IMR-90 (cell line): ENCODE results near the gene FYB2. TPM values are rescaled to one million over a fixed set of nuclear protein-coding genes. Genes with fewer than 3 reads are reported as not detected.

Source experiments
- ATAC-seq: fragments of 200-7000 bp; cut with Tn5 transposase; 2 replicates; pipeline ENCODE4 v1.9.1; 2020; ENCODE audit warnings: low read depth, mild to moderate bottlenecking, moderate library complexity
- BruUV-seq: library from RNA; stranded (reverse); fragments of 400-500 nt; replicated peaks from 2 replicates; lab custom pipeline; 2021; lab: Mats Ljungman, UMichigan
- CTCF ChIA-PET: fragments of 300-600 bp; formaldehyde crosslinking; extraction: SDS; loops from one replicate; lab custom pipeline; 2021; ENCODE audit warnings: antibody characterized with exemption; lab: Yijun Ruan, JAX
- POLR2A ChIA-PET: fragments of 300-600 bp; sonication (Branson Sonifier 250); formaldehyde crosslinking; loops from one replicate; lab custom pipeline; 2022; ENCODE audit warnings: antibody characterized with exemption; ENCODE audit not compliant: unreplicated experiment; lab: Charles Lee
- DNase-seq: peaks from one replicate; pipeline ENCODE4 v3.0.0; 2013
- H2AFZ ChIP-seq: replicated peaks from 2 replicates; pipeline ENCODE3; 2013; ENCODE audit warnings: low read length, mild to moderate bottlenecking; ENCODE audit not compliant: poor library complexity
- H2AK5ac ChIP-seq: 2 replicates; pipeline ENCODE4 v1.6.1; 2013; ENCODE audit warnings: low read depth, low read length, inconsistent platforms
- H2AK9ac ChIP-seq: replicated peaks from 2 replicates; pipeline ENCODE3; 2013; ENCODE audit warnings: mild to moderate bottlenecking, low read depth, low read length, moderate library complexity; ENCODE audit not compliant: poor library complexity
- H2BK120ac ChIP-seq: 2 replicates; pipeline ENCODE4 v1.6.1; 2013; ENCODE audit warnings: low read depth, low read length, inconsistent platforms
- H2BK15ac ChIP-seq: 3 replicates; pipeline ENCODE4 v1.6.1; 2013; ENCODE audit warnings: low read depth, low read length, inconsistent platforms
- H2BK20ac ChIP-seq: 2 replicates; pipeline ENCODE4 v1.6.1; 2013; ENCODE audit warnings: low read depth, mild to moderate bottlenecking, inconsistent platforms, low read length, moderate library complexity
- H2BK5ac ChIP-seq: 2 replicates; pipeline ENCODE4 v1.6.1; 2013; ENCODE audit warnings: mild to moderate bottlenecking, low read depth, low read length, inconsistent platforms; ENCODE audit not compliant: poor library complexity, severe bottlenecking
- H3K14ac ChIP-seq: replicated peaks from 2 replicates; pipeline ENCODE4 v1.6.1; 2013; ENCODE audit warnings: low read depth, low read length, inconsistent platforms
- H3K18ac ChIP-seq: 2 replicates; pipeline ENCODE4 v1.6.1; 2013; ENCODE audit warnings: low read depth, low read length, control low read depth
- H3K23ac ChIP-seq: 2 replicates; pipeline ENCODE4 v1.6.1; 2013; ENCODE audit warnings: low read depth, low read length, inconsistent platforms
- H3K27ac ChIP-seq: 2 replicates; pipeline ENCODE4 v1.5.1; 2013; ENCODE audit warnings: mild to moderate bottlenecking, control low read depth, low read length; ENCODE audit not compliant: insufficient read depth
- H3K27me3 ChIP-seq: 2 replicates; pipeline ENCODE4 v1.6.1; 2013; ENCODE audit warnings: low read length; ENCODE audit not compliant: control insufficient read depth, insufficient read depth
- H3K36me3 ChIP-seq: 2 replicates; pipeline ENCODE4 v1.6.1; 2013; ENCODE audit warnings: low read length, mixed read lengths; ENCODE audit not compliant: control insufficient read depth, insufficient read depth
- H3K4ac ChIP-seq: 2 replicates; pipeline ENCODE4 v1.6.1; 2013; ENCODE audit warnings: low read depth, low read length, inconsistent platforms
- H3K4me1 ChIP-seq: 2 replicates; pipeline ENCODE4 v1.6.1; 2013; ENCODE audit warnings: low read length, mixed read lengths; ENCODE audit not compliant: control insufficient read depth, insufficient read depth
- H3K4me2 ChIP-seq: 2 replicates; pipeline ENCODE4 v1.6.1; 2013; ENCODE audit warnings: low read depth, mild to moderate bottlenecking, control low read depth, low read length, moderate library complexity
- H3K4me3 ChIP-seq: 2 replicates; pipeline ENCODE4 v1.5.1; 2013; ENCODE audit warnings: low read depth, mild to moderate bottlenecking, control low read depth, low read length, moderate library complexity; ENCODE audit not compliant: insufficient read depth
- H3K56ac ChIP-seq: 2 replicates; pipeline ENCODE4 v1.6.1; 2013; ENCODE audit warnings: low read length, inconsistent platforms; ENCODE audit not compliant: insufficient read depth; ENCODE audit errors: extremely low read depth
- H3K79me1 ChIP-seq, 2 experiments: 2 replicates each; pipeline ENCODE4 v1.6.1; 2013; ENCODE audit warnings: low read length in 2 of 2, inconsistent platforms in 1 of 2, low read depth in 1 of 2
- H3K9ac ChIP-seq: 2 replicates; pipeline ENCODE4 v1.6.1; 2013; ENCODE audit warnings: low read depth, low read length, control low read depth
- H3K9me1 ChIP-seq: 2 replicates; pipeline ENCODE4 v1.6.1; 2013; ENCODE audit warnings: low read length, inconsistent platforms; ENCODE audit not compliant: insufficient read depth
- H3K9me3 ChIP-seq: 2 replicates; pipeline ENCODE4 v1.6.1; 2013; ENCODE audit warnings: low read length; ENCODE audit not compliant: control insufficient read depth, insufficient read depth
- H4K20me1 ChIP-seq: 2 replicates; pipeline ENCODE4 v1.6.1; 2013; ENCODE audit warnings: low read length, inconsistent platforms; ENCODE audit not compliant: insufficient read depth
- H4K5ac ChIP-seq: 2 replicates; pipeline ENCODE4 v1.6.1; 2013; ENCODE audit warnings: mild to moderate bottlenecking, low read depth, low read length, control low read depth
- H4K8ac ChIP-seq, 2 experiments: 2 replicates each; pipeline ENCODE4 v1.6.1; 2013; ENCODE audit warnings: low read depth in 2 of 2, low read length in 2 of 2, control low read depth in 1 of 2, inconsistent platforms in 1 of 2
- H4K91ac ChIP-seq: 2 replicates; pipeline ENCODE4 v1.6.1; 2013; ENCODE audit warnings: low read depth, low read length, inconsistent platforms; ENCODE audit not compliant: insufficient read depth
- BHLHE40 ChIP-seq: fragments of 150-350 bp; IDR thresholded peaks from 2 replicates; pipeline ENCODE4 v1.6.1; 2016; ENCODE audit warnings: mild to moderate bottlenecking, low read depth, low read length
- CEBPB ChIP-seq: IDR thresholded peaks from 2 replicates; pipeline ENCODE4 v1.6.1; 2012; ENCODE audit warnings: low read depth, low read length, improper control_type of control experiment
- CHD1 ChIP-seq: IDR thresholded peaks from 2 replicates; pipeline ENCODE4 v1.6.1; 2012; ENCODE audit warnings: low read depth, low read length, improper control_type of control experiment
- FOS ChIP-seq: fragments of 150-350 bp; IDR thresholded peaks from 2 replicates; pipeline ENCODE4 v1.6.1; 2016; ENCODE audit warnings: low read depth, low read length
- MAFK ChIP-seq: IDR thresholded peaks from 2 replicates; pipeline ENCODE4 v1.6.1; 2012; ENCODE audit warnings: low read depth, low read length, improper control_type of control experiment
- MAZ ChIP-seq: IDR thresholded peaks from 2 replicates; pipeline ENCODE4 v1.6.1; 2012; ENCODE audit warnings: low read depth, mild to moderate bottlenecking, low read length, improper control_type of control experiment, moderate library complexity, borderline replicate concordance
- MXI1 ChIP-seq: IDR thresholded peaks from 2 replicates; pipeline ENCODE4 v1.6.1; 2012; ENCODE audit warnings: low read depth, mild to moderate bottlenecking, low read length, moderate library complexity, borderline replicate concordance
- NFE2L2 ChIP-seq: fragments of 150-350 bp; IDR thresholded peaks from 2 replicates; pipeline ENCODE4 v1.6.1; 2016; ENCODE audit warnings: low read depth, mild to moderate bottlenecking, low read length
- POLR2A ChIP-seq: IDR thresholded peaks from 2 replicates; pipeline ENCODE4 v1.6.1; 2012; ENCODE audit warnings: mild to moderate bottlenecking, low read depth, low read length
- RAD21 ChIP-seq: IDR thresholded peaks from 2 replicates; pipeline ENCODE4 v1.6.1; 2012; ENCODE audit warnings: low read length, improper control_type of control experiment
- RCOR1 ChIP-seq: IDR thresholded peaks from 2 replicates; pipeline ENCODE4 v1.6.1; 2012; ENCODE audit warnings: mild to moderate bottlenecking, low read length, improper control_type of control experiment; ENCODE audit not compliant: insufficient replicate concordance
- RFX5 ChIP-seq: IDR thresholded peaks from 2 replicates; pipeline ENCODE4 v1.8.0; 2012; ENCODE audit warnings: low read depth, mild to moderate bottlenecking, low read length, moderate library complexity
- SMC3 ChIP-seq: fragments of 150-350 bp; IDR thresholded peaks from 2 replicates; pipeline ENCODE4 v1.6.1; 2016; ENCODE audit warnings: low read depth, mild to moderate bottlenecking, antibody characterized with exemption, low read length, moderate library complexity
- WGBS, 2 experiments: methylation state at CpG; one replicate each; pipeline versions ENCODE4 v1.1.5 to v1.1.7; 2013; ENCODE audit warnings: missing lambda C conversion rate in 2 of 2; ENCODE audit not compliant: insufficient read length in 1 of 2; ENCODE audit errors: extremely low coverage in 2 of 2; 5-methylcytosine and 5-hydroxymethylcytosine counted together
- dilution Hi-C: fragments of 300-500 bp; cut with HindIII; formaldehyde crosslinking; loops from one replicate; pipeline ENCODE4 v1.14.3; 2018; ENCODE audit warnings: low sequenced_read_pairs; ENCODE audit not compliant: unreplicated experiment
- in situ Hi-C: fragments of 300-500 bp; cut with MboI; formaldehyde crosslinking; loops from 3 replicates; pipeline ENCODE4 v1.14.3; 2019; ENCODE audit warnings: low sequenced_read_pairs, inconsistent platforms, mixed read lengths
- intact Hi-C: fragments of 100-400 bp; cut with micrococcal nuclease; formaldehyde crosslinking; loops from 2 replicates; pipeline ENCODE4 v1.10.0; 2022
- polyA plus RNA-seq, 3 experiments: library from polyadenylated mRNA; depleted of rRNA; stranded (reverse); fragments of >200 nt; gene quantifications; 2 replicates each; pipeline ENCODE4 v1.2.3, GENCODE V29; 2012; ENCODE audit warnings: low replicate concordance in 1 of 3
- total RNA-seq: library from RNA; depleted of rRNA; stranded (reverse); fragments of >200 nt; gene quantifications from 2 replicates; pipeline ENCODE4 v1.2.3, GENCODE V29; 2012
- TF ChIP-seq, protein P1 (sequence below): conservative IDR thresholded peaks from 2 replicates; pipeline ENCODE4 v1.5.1; 2012; ENCODE audit warnings: mild to moderate bottlenecking, low read depth, low read length, improper control_type of control experiment
- TF ChIP-seq, protein P2 (sequence below): fragments of 150-350 bp; IDR thresholded peaks from 2 replicates; pipeline ENCODE4 v1.6.1; 2017; ENCODE audit warnings: mild to moderate bottlenecking, antibody characterized with exemption, low read length, low read depth
- TF ChIP-seq, protein P3 (sequence below): fragments of 150-350 bp; IDR thresholded peaks from 2 replicates; pipeline ENCODE4 v1.6.1; 2016; ENCODE audit warnings: low read depth, mild to moderate bottlenecking, low read length, moderate library complexity, borderline replicate concordance

The FYB2 gene
- total and polyA plus RNA-seq, 2 of the 4 experiments (the other 2 are of a cell fraction) = under 0.01 TPM; not detected in 1

DNA sequence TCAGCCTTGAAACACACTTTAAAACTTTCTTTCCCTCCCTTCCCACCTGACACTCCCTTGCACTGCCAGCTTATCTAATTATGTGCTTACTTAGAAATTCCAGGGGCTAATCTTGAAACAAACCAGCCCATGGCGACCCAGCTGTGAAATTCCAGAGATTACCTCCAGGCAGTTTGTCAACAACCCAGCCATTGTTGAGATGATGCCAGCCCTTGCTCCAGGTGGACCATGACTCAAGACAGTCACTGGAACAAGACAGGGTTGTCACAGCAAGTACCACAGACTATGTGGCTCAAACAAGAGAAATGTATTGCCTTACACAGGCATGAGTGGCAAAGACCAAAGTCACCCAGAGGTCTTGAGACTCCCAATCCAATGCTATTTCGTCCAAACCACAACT lies 7.9 kb downstream of the FYB2 start:
- no peak overlapping the region for H2BK5ac ChIP-seq
- H2BK15ac ChIP-seq = no peak overlapping the region
- POLR2A ChIA-PET = no interaction called here
- no peak overlapping the region for H3K9ac ChIP-seq
- H4K8ac ChIP-seq = no peak overlapping the region
- TF ChIP-seq CHD1 (no peak), FOS (no peak), RCOR1 (no peak), MAZ (no peak), SMC3 (no peak), MXI1 (no peak), RFX5 (no peak), POLR2A (no peak), MAFK (no peak), NFE2L2 (no peak), CEBPB (no peak), RAD21 (no peak), BHLHE40 (no peak)
- TF ChIP-seq, protein P1, sequence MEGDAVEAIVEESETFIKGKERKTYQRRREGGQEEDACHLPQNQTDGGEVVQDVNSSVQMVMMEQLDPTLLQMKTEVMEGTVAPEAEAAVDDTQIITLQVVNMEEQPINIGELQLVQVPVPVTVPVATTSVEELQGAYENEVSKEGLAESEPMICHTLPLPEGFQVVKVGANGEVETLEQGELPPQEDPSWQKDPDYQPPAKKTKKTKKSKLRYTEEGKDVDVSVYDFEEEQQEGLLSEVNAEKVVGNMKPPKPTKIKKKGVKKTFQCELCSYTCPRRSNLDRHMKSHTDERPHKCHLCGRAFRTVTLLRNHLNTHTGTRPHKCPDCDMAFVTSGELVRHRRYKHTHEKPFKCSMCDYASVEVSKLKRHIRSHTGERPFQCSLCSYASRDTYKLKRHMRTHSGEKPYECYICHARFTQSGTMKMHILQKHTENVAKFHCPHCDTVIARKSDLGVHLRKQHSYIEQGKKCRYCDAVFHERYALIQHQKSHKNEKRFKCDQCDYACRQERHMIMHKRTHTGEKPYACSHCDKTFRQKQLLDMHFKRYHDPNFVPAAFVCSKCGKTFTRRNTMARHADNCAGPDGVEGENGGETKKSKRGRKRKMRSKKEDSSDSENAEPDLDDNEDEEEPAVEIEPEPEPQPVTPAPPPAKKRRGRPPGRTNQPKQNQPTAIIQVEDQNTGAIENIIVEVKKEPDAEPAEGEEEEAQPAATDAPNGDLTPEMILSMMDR = no peak
- TF ChIP-seq, protein P2, sequence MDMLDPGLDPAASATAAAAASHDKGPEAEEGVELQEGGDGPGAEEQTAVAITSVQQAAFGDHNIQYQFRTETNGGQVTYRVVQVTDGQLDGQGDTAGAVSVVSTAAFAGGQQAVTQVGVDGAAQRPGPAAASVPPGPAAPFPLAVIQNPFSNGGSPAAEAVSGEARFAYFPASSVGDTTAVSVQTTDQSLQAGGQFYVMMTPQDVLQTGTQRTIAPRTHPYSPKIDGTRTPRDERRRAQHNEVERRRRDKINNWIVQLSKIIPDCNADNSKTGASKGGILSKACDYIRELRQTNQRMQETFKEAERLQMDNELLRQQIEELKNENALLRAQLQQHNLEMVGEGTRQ = no peak
- TF ChIP-seq, protein P3, sequence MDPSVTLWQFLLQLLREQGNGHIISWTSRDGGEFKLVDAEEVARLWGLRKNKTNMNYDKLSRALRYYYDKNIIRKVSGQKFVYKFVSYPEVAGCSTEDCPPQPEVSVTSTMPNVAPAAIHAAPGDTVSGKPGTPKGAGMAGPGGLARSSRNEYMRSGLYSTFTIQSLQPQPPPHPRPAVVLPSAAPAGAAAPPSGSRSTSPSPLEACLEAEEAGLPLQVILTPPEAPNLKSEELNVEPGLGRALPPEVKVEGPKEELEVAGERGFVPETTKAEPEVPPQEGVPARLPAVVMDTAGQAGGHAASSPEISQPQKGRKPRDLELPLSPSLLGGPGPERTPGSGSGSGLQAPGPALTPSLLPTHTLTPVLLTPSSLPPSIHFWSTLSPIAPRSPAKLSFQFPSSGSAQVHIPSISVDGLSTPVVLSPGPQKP = no peak
- no peak overlapping the region for H3K4me2 ChIP-seq
- CTCF ChIA-PET = interaction anchor here (1.2 kb wide), 1 partner anchor 9 kb away, joined by 3 read pairs; no protein-coding TSS in a partner anchor
- H3K27me3 ChIP-seq = peaks cover 8% of the 10 kb centered on the region; the same call in 1 of the 2 replicates
- H2AK5ac ChIP-seq = no peak overlapping the region
- H3K14ac ChIP-seq = no peak overlapping the region
- no CpG with 5 or more reads among the region's 2 CpGs for WGBS, 2 experiments
- no peaks in the 10 kb centered on the region for H4K20me1 ChIP-seq
- ATAC-seq (no peak), DNase-seq (no peak)
- no peak overlapping the region for H3K23ac ChIP-seq
- H3K27ac ChIP-seq = no peak overlapping the region
- no peak overlapping the region for H4K91ac ChIP-seq
- no peak overlapping the region for H2BK120ac ChIP-seq
- no peak overlapping the region for H3K4me3 ChIP-seq
- H3K9me1 ChIP-seq = no peaks in the 10 kb centered on the region
- no peak overlapping the region for H2BK20ac ChIP-seq
- no peak overlapping the region for H3K56ac ChIP-seq
- H3K4ac ChIP-seq = no peak overlapping the region
- H3K18ac ChIP-seq = no peak overlapping the region
- no peak overlapping the region for H2AK9ac ChIP-seq
- in situ Hi-C loops = loop anchor here (10.0 to 25.0 kb wide), 2 partner anchors 217 to 1299 kb away; no protein-coding TSS in a partner anchor
- no peak overlapping the region for H4K5ac ChIP-seq
- dilution Hi-C loops = no loop called here
- intact Hi-C loops = no loop called here
- no peak overlapping the region for H2AFZ ChIP-seq
- no peaks in the 10 kb centered on the region for H3K9me3 ChIP-seq
- peaks cover 2% of the 10 kb centered on the region; the same call in 1 of the 2 replicates for H3K4me1 ChIP-seq
- no peaks in the 10 kb centered on the region for H3K36me3 ChIP-seq
- no TSS peak for BruUV-seq
- H3K79me1 ChIP-seq = no peaks in the 10 kb centered on the region
